Muscle layer of colon (tissue), 2 donors: ENCODE results near the gene PDE3A.

Experiments
- H3K27ac ChIP-seq: one replicate; pipeline ENCODE4 v1.7.0; 2013; ENCODE audit warnings: low read depth, mild to moderate bottlenecking, low read length, moderate library complexity
- H3K27me3 ChIP-seq, 2 donors: one replicate each; pipeline ENCODE4 v1.7.0; 2013; ENCODE audit warnings: low read length in 2 of 2, mild to moderate bottlenecking in 2 of 2; ENCODE audit not compliant: insufficient read depth in 2 of 2, control insufficient read depth in 1 of 2
- H3K36me3 ChIP-seq: one replicate; pipeline ENCODE4 v1.7.0; 2013; ENCODE audit warnings: mild to moderate bottlenecking, low read length; ENCODE audit not compliant: insufficient read depth
- H3K4me1 ChIP-seq: one replicate; pipeline ENCODE4 v1.7.0; 2013; ENCODE audit warnings: mild to moderate bottlenecking, low read length; ENCODE audit not compliant: insufficient read depth
- H3K4me3 ChIP-seq, 2 donors: one replicate each; pipeline ENCODE4 v1.7.0; 2013; ENCODE audit warnings: low read length in 2 of 2, low read depth in 1 of 2, mild to moderate bottlenecking in 1 of 2, moderate library complexity in 1 of 2
- H3K9ac ChIP-seq: one replicate; pipeline ENCODE4 v1.7.0; 2013; ENCODE audit warnings: low read length
- H3K9me3 ChIP-seq: one replicate; pipeline ENCODE4 v1.7.0; 2013; ENCODE audit warnings: mild to moderate bottlenecking, low read length
- donor health status: abdominal sarcoma.
- donor health status: Adenocarcinoma of cecum.

PDE3A gene

DNA sequence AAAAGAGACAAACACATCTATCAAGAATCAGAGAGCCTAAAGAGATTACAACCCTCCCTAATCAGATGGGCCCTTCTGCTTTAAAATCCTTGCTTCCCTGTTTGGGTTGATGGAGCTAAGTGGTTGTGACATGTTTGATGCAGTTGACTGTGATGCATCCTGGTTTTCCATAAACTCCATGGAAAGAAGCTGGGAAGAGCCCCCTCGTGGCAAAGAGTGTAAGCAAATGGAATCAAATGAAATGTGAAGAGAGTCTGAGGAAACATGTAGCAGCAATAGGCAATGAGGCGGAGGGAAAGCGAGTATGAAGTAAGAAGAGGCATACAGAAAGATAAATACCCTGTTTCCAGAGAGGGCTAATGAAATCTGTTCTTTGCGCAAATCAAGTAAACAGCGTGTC is 256.4 kb downstream of the PDE3A start:
- H3K4me1 ChIP-seq = peaks cover 16% of the 10 kb centered on the region
- H3K4me3 ChIP-seq = no peak overlapping the region
- H3K27ac ChIP-seq = no peak overlapping the region
- H3K27me3 ChIP-seq = no peaks in the 10 kb centered on the region
- no peak overlapping the region for H3K9ac ChIP-seq
- H3K9me3 ChIP-seq = no peaks in the 10 kb centered on the region
- H3K36me3 ChIP-seq = no peaks in the 10 kb centered on the region

DNA sequence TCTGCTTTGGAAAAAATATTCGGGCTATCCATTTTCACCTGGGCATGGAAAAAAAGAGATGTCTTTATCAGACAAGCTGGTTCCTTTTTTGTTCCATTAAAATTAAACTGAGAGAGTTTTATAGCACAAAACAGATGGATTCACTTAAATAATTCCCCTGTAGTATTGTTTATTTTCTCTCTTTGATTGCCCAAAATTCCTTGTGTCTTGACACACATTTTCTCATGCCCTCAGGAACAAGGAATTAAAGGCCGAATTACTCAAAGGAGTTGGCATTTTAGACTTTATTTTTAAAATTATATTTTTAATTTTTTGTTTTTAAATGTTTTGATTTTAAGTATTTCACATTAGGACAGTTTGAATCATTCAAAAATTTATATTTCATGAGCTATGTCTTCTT is 257.2 kb downstream of the PDE3A start:
- no peaks in the 10 kb centered on the region for H3K27me3 ChIP-seq
- H3K27ac ChIP-seq = no peak overlapping the region
- H3K36me3 ChIP-seq = no peaks in the 10 kb centered on the region
- H3K4me3 ChIP-seq = no peak overlapping the region
- peaks cover 20% of the 10 kb centered on the region for H3K4me1 ChIP-seq
- H3K9me3 ChIP-seq = no peaks in the 10 kb centered on the region
- no peak overlapping the region for H3K9ac ChIP-seq

DNA sequence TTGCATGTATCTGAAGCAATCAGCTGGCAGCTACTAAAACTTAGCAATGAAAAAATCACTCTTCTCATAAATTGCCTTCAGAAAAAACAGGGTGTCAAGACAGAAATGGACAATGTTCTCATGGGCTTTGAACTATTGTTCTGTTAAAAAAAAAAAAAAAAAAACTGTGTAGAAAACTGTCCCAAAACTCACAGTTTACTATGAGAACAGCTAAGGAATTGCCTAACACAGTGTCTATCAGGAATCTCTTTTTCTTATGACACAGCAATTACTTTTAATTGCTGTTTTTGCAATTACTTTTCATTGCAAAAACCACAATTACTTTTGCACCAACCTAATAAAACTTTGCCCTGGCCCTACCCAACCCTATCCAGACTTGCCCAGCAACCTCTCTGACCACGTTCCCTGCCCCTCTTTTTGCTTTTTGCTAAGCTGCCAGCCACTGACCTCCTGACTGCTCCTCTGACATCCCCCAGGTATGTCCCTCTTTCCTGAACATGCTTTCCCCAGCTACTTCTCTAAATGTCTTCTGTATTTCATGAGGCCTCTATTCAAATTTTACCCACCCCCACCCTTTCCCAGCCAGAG is 258.8 kb downstream of the PDE3A start:
- Histone ChIP-seq H3K27ac (no peak overlapping the region), H3K9ac (no peak overlapping the region), H3K27me3 (no peaks in the 10 kb centered on the region), H3K4me3 (no peak overlapping the region), H3K36me3 (no peaks in the 10 kb centered on the region), H3K9me3 (no peaks in the 10 kb centered on the region), H3K4me1 (peaks cover 20% of the 10 kb centered on the region)

DNA sequence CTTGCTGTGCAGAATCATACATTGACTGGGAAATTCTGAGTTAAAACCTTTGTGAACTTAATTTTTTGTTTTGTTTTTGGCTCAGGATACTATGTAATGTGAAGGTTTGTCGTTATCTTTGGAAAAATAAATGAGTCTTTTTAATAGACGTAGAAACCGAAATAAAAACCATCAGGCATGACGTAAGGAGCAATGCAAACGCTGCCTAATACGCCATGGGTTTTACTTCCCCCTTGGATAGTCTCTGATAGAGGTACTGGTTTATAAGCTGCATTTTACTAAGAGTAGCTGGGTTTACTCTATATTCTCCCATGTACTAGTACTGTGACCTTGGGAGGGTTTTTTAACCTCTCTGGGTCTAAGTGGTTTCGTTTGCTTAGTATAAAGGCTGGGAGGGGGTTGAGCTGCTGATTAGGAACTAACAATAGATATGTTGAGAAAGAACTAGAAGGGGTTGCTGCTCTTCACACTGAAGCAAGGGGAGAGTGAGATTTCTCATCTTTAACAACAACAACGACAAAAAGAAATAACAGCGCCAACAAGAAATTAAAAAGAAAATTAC is 260.0 kb downstream of the PDE3A start:
- Histone ChIP-seq H3K4me3 (no peak overlapping the region), H3K36me3 (no peaks in the 10 kb centered on the region), H3K4me1 (peaks cover 20% of the 10 kb centered on the region), H3K9me3 (no peaks in the 10 kb centered on the region), H3K27me3 (no peaks in the 10 kb centered on the region), H3K9ac (no peak overlapping the region), H3K27ac (no peak overlapping the region)

DNA sequence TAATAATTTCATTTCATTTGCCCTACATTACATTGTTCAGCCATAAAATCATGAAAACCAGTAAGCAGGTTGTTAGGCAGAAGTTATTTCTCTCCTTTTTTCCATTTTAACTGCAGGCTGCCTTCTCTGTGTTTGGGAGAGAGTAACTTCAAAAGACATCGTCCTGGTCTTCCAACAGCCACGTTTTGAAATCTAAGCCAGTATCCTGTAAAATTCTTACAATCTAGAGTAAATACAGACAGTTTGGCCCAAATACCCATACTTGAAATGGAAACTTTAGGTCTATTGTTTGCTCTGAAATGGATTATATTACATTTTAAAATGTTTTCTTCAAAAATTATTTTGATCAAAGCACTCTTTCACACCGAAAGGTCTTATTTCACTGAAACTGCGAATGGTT is 260.7 kb downstream of the PDE3A start:
- no peak overlapping the region for H3K4me3 ChIP-seq
- H3K27me3 ChIP-seq = no peaks in the 10 kb centered on the region
- no peak overlapping the region for H3K9ac ChIP-seq
- H3K4me1 ChIP-seq = peaks cover 20% of the 10 kb centered on the region
- H3K36me3 ChIP-seq = no peaks in the 10 kb centered on the region
- no peak overlapping the region for H3K27ac ChIP-seq
- H3K9me3 ChIP-seq = no peaks in the 10 kb centered on the region

DNA sequence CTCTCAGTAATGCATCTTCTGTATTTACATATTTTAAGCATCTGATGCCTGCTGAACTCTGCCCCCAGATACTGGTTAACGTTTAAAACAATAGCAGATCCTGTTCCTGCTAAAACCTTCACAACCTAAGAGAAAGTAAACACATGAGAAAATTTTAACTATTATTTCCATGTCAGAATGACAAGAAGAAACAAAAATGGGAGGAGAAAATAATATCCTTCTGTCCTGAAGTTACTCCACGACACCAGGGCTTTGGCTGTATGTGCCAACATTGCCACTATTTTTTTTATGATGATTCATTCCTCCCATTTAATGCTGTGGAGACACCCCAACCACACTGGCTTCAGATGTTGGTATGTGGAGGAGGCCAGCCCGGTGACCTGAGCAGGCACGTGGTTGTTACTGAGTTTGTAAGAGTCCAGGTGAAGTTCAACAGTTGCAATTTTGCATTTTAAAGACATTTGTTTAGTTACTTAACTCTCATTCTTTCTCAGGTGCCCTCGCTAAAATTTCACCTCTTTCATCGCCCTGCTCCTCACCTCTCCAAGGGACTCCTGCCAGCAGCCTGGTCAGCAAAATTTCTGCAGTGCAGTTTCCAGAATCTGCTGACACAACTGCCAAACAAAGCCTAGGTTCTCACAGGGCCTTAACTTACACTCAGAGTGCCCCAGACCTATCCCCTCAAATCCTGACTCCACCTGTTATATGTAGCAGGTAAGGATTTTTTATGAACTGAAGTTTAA is 261.2 kb downstream of the PDE3A start:
- Histone ChIP-seq H3K4me1 (peaks cover 20% of the 10 kb centered on the region), H3K27ac (no peak overlapping the region), H3K36me3 (peaks cover 4% of the 10 kb centered on the region)

DNA sequence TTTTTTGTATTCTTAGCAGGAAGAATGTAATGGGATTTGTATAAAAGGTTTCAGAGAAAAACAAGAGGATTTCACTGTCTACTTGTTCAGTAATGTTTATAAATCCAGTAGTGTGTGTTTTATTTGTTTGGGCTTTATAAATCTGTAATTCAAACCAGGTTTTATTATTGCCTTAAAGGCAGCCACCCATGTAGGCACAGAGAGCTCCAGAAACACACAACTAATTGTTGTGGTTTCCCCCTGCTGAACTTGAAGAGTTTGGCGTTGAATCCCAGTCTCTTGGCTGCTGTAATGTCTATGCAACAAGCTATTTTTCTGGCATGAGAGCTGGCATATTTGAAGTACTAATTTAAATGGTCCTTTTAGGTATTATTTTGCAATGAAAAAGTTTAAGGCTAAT is 263.4 kb downstream of the PDE3A start:
- H3K4me3 ChIP-seq = no peak overlapping the region
- H3K27me3 ChIP-seq = no peaks in the 10 kb centered on the region
- H3K36me3 ChIP-seq = peaks cover 11% of the 10 kb centered on the region
- H3K27ac ChIP-seq = no peak overlapping the region
- H3K4me1 ChIP-seq = peaks cover 20% of the 10 kb centered on the region
- no peaks in the 10 kb centered on the region for H3K9me3 ChIP-seq
- no peak overlapping the region for H3K9ac ChIP-seq

More for the DNA sequence above, 261.2 kb downstream of the PDE3A start:
- Histone ChIP-seq H3K9me3 (no peaks in the 10 kb centered on the region), H3K4me3 (no peak overlapping the region), H3K9ac (no peak overlapping the region), H3K27me3 (no peaks in the 10 kb centered on the region)

DNA sequence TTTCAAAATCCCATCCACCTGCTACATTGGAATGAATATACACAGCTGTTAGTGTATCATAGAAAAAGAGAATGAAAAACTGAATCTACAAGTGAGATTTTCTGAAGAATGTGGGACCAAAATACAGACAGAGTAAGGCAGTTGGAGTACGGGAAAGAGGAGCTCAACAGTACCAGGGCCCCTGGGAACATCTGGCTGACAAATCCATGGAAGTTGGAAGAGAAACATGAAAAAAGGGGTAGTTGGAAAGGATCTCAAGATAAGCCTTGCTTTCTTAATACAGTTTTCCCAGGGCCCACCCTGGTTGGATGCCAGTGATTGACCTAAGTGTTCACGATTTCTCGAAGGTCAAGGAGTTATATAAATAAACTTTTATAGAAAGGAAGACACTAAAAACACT is 272.8 kb downstream of the PDE3A start:
- H3K36me3 ChIP-seq = peaks cover 20% of the 10 kb centered on the region
- H3K4me1 ChIP-seq = peaks cover 2% of the 10 kb centered on the region
- H3K27me3 ChIP-seq = no peaks in the 10 kb centered on the region
- no peaks in the 10 kb centered on the region for H3K9me3 ChIP-seq
- H3K4me3 ChIP-seq = no peak overlapping the region
- H3K9ac ChIP-seq = no peak overlapping the region
- no peak overlapping the region for H3K27ac ChIP-seq

DNA sequence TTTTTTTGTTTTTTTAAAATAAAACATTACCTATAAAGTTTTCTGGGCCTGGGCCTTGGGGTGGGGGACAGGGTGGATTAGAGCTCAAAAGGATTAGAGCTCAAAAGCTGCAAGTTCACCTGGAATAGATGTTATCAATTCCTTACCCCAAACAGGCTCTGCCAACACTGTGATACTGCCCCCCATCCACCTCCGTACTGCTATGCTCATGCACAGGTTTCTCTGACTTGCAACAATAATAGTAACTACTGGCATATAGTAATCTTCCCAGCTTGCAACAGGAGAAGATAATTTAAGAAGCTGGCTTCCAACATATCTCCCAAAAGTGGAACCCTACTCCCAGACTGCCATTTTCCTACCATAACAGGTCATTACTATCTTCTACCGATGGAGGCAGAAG is 275.5 kb downstream of the PDE3A start:
- Histone ChIP-seq H3K9me3 (no peaks in the 10 kb centered on the region), H3K27me3 (no peaks in the 10 kb centered on the region), H3K27ac (no peak overlapping the region), H3K4me1 (peaks cover 6% of the 10 kb centered on the region), H3K4me3 (no peak overlapping the region), H3K9ac (no peak overlapping the region), H3K36me3 (peaks cover 11% of the 10 kb centered on the region)

DNA sequence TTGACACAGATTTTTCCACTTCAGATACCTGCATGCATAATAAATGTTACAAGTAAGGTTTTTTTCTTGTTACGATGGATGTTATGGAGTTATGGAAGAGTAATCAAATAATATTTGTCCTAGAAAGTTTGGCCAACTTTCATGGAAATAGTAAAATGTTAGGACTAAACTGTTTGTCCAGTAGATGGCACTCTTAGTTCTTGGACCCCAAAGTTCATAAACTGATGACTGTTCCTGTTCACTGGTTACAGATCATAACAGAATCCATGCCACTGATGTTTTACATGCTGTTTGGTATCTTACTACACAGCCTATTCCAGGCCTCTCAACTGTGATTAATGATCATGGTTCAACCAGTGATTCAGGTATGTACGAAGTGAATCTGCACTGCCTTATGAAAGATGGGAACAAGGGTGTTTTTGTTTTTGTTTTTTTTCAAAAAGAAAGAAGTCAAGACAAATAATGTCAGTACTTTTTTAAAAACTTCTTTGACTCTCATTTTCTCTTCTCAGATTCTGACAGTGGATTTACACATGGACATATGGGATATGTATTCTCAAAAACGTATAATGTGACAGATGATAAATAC is 278.0 kb downstream of the PDE3A start:
- Histone ChIP-seq H3K27ac (no peak overlapping the region), H3K36me3 (no peaks in the 10 kb centered on the region), H3K9me3 (no peaks in the 10 kb centered on the region), H3K4me3 (no peak overlapping the region), H3K27me3 (no peaks in the 10 kb centered on the region), H3K9ac (no peak overlapping the region), H3K4me1 (peaks cover 6% of the 10 kb centered on the region)

DNA sequence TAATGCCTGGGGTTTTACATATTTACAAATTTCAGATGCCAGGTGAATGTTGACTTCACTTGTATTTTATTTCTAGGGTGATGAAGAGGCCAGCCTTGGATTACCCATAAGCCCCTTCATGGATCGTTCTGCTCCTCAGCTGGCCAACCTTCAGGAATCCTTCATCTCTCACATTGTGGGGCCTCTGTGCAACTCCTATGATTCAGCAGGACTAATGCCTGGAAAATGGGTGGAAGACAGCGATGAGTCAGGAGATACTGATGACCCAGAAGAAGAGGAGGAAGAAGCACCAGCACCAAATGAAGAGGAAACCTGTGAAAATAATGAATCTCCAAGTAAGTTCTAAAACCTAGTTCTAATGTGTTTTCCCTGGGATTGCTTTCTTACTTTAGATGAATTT is 285.5 kb downstream of the PDE3A start:
- Histone ChIP-seq H3K27me3 (no peaks in the 10 kb centered on the region), H3K9me3 (no peaks in the 10 kb centered on the region), H3K4me3 (no peak overlapping the region), H3K4me1 (no peaks in the 10 kb centered on the region), H3K9ac (no peak overlapping the region), H3K36me3 (peaks cover 33% of the 10 kb centered on the region), H3K27ac (no peak overlapping the region)
